Endodermal cell (in vitro differentiated cells): ENCODE data around the gene MOB3B. TPM values are rescaled to one million over a fixed set of nuclear protein-coding genes. Genes with fewer than 3 reads are reported as not detected.

ENCODE experiments used
- DNase-seq: peaks from one replicate; pipeline ENCODE4 v3.0.0-alpha.2; 2017
- H3K27ac ChIP-seq: 2 replicates; pipeline ENCODE4 v1.5.1; 2013; ENCODE audit warnings: mild to moderate bottlenecking, low read depth, low read length, moderate library complexity
- H3K27me3 ChIP-seq: 2 replicates; pipeline ENCODE4 v1.6.1; 2013; ENCODE audit warnings: mild to moderate bottlenecking, low read length, moderate library complexity; ENCODE audit not compliant: insufficient read depth, control insufficient read depth, poor library complexity, severe bottlenecking
- H3K36me3 ChIP-seq: 2 replicates; pipeline ENCODE4 v1.7.0; 2013; ENCODE audit warnings: mild to moderate bottlenecking, low read length, moderate library complexity; ENCODE audit not compliant: control insufficient read depth, insufficient read depth
- H3K4me1 ChIP-seq: one replicate; pipeline ENCODE4 v1.7.0; 2013; ENCODE audit warnings: low read length; ENCODE audit not compliant: control insufficient read depth, insufficient read depth
- H3K4me3 ChIP-seq: 2 replicates; pipeline ENCODE4 v1.5.1; 2013; ENCODE audit warnings: mild to moderate bottlenecking, low read length, moderate library complexity
- H3K9ac ChIP-seq: 2 replicates; pipeline ENCODE4 v1.6.1; 2013; ENCODE audit warnings: mild to moderate bottlenecking, low read length, moderate library complexity; ENCODE audit not compliant: poor library complexity, severe bottlenecking; ENCODE audit errors: extremely low read depth
- H3K9me3 ChIP-seq: 2 replicates; pipeline ENCODE4 v1.6.1; 2013; ENCODE audit warnings: mild to moderate bottlenecking, low read length, moderate library complexity; ENCODE audit not compliant: control insufficient read depth
- H3K27ac Mint-ChIP-seq: 2 replicates; pipeline ENCODE4 v1.8.0; 2020; ENCODE audit warnings: mixed read lengths
- H3K27me3 Mint-ChIP-seq: 2 replicates; pipeline ENCODE4 v1.8.0; 2021; ENCODE audit warnings: mild to moderate bottlenecking, mixed read lengths; ENCODE audit not compliant: insufficient read depth
- H3K36me3 Mint-ChIP-seq: 2 replicates; pipeline ENCODE4 v1.8.0; 2020; ENCODE audit warnings: low read depth, mixed read lengths
- H3K4me1 Mint-ChIP-seq: 2 replicates; pipeline ENCODE4 v1.8.0; 2020; ENCODE audit warnings: mixed read lengths
- H3K4me3 Mint-ChIP-seq: 2 replicates; pipeline ENCODE4 v1.8.0; 2020; ENCODE audit warnings: mild to moderate bottlenecking, moderate library complexity, mixed read lengths
- H3K9me3 Mint-ChIP-seq: 2 replicates; pipeline ENCODE4 v1.8.0; 2020; ENCODE audit warnings: mild to moderate bottlenecking, mixed read lengths
- WGBS, 2 experiments: methylation state at CpG; one replicate each; pipeline versions ENCODE4 v1.1.5 to v1.1.7; 2013; ENCODE audit warnings: missing lambda C conversion rate in 2 of 2, mixed read lengths in 1 of 2; ENCODE audit not compliant: insufficient coverage in 1 of 2, insufficient read length in 1 of 2; 5-methylcytosine and 5-hydroxymethylcytosine counted together
- total RNA-seq, 2 donors: library from RNA; stranded (reverse); fragmentation: NEBNext Ultra II Directional in 1 of 2; extraction: Animal tissue kit (Norgen Biotek cat#: 25700) in 1 of 2; gene quantifications; 2 replicates in 1 of 2; 3 replicates in 1 of 2; pipeline ENCODE4 v1.2.1, GENCODE V29; 2021
- TF ChIP-seq, protein P1 (sequence below): fragments of 200-600 bp; sonication (generic); conservative IDR thresholded peaks from 2 replicates; pipeline ENCODE4 v1.5.0; 2021; ENCODE audit warnings: antibody characterized with exemption, mild to moderate bottlenecking

MOB3B gene
- total RNA-seq, 2 donors from 2014 or later: 5.6 to 6.2 TPM

DNA sequence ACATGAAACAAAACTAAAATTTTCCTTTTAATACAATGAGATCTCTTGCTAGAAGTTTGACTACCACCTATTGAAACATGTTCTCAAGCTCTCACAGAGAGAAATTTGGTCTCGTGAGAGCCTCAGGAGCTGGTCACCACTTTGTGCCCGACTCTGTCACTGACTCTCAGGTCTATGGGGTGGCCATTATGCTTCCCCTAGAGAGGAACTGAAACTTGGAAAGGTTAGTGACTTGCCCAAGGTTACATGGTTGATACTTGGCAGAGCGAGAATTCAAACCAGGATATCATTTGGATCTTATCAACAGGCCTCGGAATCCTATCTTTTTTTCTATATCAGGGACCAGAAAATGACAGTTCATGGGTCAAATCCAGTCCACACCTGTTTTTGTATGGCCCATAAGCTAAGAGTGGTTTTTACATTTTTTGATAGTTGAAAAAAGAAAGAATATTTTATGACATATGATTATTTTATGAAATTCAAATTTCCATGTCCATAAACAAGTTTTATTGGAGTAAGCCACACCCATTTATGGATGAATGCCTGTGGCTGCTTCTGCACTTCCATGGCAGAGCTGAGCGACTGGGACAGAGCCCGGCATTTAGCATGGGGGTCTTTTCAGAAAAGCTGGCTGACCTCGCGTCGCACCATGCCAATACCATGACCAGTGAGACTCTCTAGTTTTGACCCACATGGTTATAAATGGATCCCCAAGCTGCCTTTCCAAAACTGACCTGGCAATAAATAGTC is 187.9 kb downstream of the MOB3B start:
- Mint-ChIP-seq H3K9me3 (peaks cover 7% of the 10 kb centered on the region), H3K4me3 (no peak overlapping the region), H3K27ac (no peak overlapping the region), H3K27me3 (peaks cover 2% of the 10 kb centered on the region), H3K36me3 (no peaks in the 10 kb centered on the region), H3K4me1 (no peaks in the 10 kb centered on the region)
- TF ChIP-seq, protein P1, sequence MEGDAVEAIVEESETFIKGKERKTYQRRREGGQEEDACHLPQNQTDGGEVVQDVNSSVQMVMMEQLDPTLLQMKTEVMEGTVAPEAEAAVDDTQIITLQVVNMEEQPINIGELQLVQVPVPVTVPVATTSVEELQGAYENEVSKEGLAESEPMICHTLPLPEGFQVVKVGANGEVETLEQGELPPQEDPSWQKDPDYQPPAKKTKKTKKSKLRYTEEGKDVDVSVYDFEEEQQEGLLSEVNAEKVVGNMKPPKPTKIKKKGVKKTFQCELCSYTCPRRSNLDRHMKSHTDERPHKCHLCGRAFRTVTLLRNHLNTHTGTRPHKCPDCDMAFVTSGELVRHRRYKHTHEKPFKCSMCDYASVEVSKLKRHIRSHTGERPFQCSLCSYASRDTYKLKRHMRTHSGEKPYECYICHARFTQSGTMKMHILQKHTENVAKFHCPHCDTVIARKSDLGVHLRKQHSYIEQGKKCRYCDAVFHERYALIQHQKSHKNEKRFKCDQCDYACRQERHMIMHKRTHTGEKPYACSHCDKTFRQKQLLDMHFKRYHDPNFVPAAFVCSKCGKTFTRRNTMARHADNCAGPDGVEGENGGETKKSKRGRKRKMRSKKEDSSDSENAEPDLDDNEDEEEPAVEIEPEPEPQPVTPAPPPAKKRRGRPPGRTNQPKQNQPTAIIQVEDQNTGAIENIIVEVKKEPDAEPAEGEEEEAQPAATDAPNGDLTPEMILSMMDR: no peak
- no peaks in the 10 kb centered on the region for H3K9me3 ChIP-seq
- H3K27me3 ChIP-seq: no peaks in the 10 kb centered on the region
- no peak overlapping the region for H3K4me3 ChIP-seq
- H3K9ac ChIP-seq: no peak overlapping the region
- no peak for DNase-seq
- H3K36me3 ChIP-seq: no peaks in the 10 kb centered on the region
- H3K4me1 ChIP-seq: no peaks in the 10 kb centered on the region
- peak overlapping the region; percentile 72 for H3K27ac ChIP-seq
- WGBS, 2 experiments: 93 to 100% methylated on average over 7 to 9 of the region's 9 CpGs

DNA sequence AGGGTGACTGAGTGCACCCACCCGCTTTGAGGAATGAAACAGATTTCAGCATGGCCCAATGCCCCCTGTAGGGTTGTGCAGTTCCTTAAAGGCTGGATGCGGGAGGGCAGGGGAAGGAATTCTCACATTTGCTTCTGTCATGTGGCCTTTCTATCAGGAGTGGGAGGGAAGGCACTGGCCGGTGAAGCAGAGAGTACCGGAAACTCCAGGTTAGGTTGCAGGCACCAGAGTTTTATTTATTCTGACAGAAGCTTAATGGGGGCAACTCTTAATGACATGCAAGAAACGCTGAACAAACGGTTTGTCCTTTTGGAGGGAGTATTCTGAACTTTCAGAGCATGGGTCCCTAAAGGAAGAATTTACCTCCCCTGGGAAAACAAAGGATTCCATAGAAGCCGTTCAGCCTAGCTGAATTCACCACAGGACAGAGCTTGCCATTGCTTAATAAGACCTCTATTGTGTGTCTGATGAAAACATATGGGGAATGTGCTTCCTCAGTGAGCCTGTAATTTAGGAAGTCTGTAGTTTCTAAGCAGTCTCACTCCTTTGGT is 188.6 kb downstream of the MOB3B start:
- peaks cover 2% of the 10 kb centered on the region for H3K27me3 Mint-ChIP-seq
- 62 to 80% methylated on average over 7 of the region's 7 CpGs for WGBS, 2 experiments
- Histone ChIP-seq H3K4me1 (no peaks in the 10 kb centered on the region), H3K9ac (no peak overlapping the region), H3K27ac (peak overlapping the region; percentile 72), H3K9me3 (no peaks in the 10 kb centered on the region), H3K36me3 (no peaks in the 10 kb centered on the region), H3K27me3 (no peaks in the 10 kb centered on the region), H3K4me3 (no peak overlapping the region)
- H3K36me3 Mint-ChIP-seq: no peaks in the 10 kb centered on the region
- no peak overlapping the region for H3K4me3 Mint-ChIP-seq
- H3K4me1 Mint-ChIP-seq: no peaks in the 10 kb centered on the region
- peaks cover 7% of the 10 kb centered on the region for H3K9me3 Mint-ChIP-seq
- no peak for DNase-seq
- H3K27ac Mint-ChIP-seq: no peak overlapping the region
- TF ChIP-seq, protein P1: no peak

DNA sequence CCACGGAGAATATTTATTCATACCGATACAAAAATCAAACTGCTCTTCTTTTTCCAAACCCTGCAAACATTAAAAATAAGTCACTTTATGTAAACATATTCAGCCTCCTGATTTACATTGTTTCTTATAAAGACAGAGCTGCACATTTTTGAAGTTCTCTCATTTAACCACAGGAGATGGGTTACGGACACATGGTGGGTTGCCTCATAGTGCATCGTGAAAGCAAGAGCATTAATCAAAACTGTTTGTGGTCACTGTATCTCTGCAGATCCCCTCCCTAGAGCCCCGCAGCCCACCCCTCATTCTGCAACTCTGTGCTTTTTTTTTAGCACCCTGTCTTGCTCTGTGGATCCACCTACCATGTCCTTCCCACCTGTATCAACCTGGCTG is 189.3 kb downstream of the MOB3B start:
- Histone ChIP-seq H3K4me3 (no peak overlapping the region), H3K4me1 (no peaks in the 10 kb centered on the region), H3K27me3 (no peaks in the 10 kb centered on the region), H3K9me3 (no peaks in the 10 kb centered on the region), H3K9ac (no peak overlapping the region), H3K27ac (no peak overlapping the region), H3K36me3 (no peaks in the 10 kb centered on the region)
- TF ChIP-seq, protein P1: no peak
- Mint-ChIP-seq H3K4me3 (no peak overlapping the region), H3K4me1 (no peaks in the 10 kb centered on the region), H3K27ac (no peak overlapping the region), H3K9me3 (peaks cover 7% of the 10 kb centered on the region), H3K27me3 (peaks cover 2% of the 10 kb centered on the region), H3K36me3 (no peaks in the 10 kb centered on the region)
- 90 to 98% methylated on average over 5 of the region's 5 CpGs for WGBS, 2 experiments
- no peak for DNase-seq
